ENCODE results near the gene PACRG. TPM values are rescaled to one million over a fixed set of nuclear protein-coding genes. Genes with fewer than 3 reads are reported as not detected.

PACRG gene
- total RNA-seq, 3 donors from 2014 or later = 0.64 to 6.4 (median 4.6) TPM

DNA sequence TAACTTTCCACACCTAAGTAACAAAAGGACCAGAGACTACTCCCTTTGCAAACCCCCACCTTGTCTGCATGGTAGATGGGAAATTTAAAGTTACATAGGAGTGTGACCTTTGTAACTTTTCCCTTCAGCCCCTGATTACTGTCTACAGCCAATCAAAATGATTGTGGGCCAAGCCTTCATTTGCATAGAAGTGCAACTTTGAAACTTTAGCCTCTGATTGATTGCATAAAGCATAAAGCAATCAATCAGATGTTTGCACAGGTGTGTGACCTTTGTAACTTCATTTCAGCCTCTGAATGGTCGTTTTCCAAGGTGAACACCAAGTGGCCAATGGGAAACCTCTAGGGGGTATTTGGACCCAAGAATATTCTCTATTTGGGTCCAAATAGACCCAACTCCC lies 46.3 kb upstream of the PACRG start:
- Histone ChIP-seq H3K4me1 (no peaks in the 10 kb centered on the region), H3K27me3 (no peaks in the 10 kb centered on the region), H3K36me3 (no peaks in the 10 kb centered on the region), H3K27ac (no peak overlapping the region), H3K4me3 (no peak overlapping the region), H3K9me3 (no peaks in the 10 kb centered on the region)
- no peak for TF ChIP-seq POLR2AphosphoS5 (IDR thresholded peaks at IDR 0.05)
- TF ChIP-seq, protein P1, sequence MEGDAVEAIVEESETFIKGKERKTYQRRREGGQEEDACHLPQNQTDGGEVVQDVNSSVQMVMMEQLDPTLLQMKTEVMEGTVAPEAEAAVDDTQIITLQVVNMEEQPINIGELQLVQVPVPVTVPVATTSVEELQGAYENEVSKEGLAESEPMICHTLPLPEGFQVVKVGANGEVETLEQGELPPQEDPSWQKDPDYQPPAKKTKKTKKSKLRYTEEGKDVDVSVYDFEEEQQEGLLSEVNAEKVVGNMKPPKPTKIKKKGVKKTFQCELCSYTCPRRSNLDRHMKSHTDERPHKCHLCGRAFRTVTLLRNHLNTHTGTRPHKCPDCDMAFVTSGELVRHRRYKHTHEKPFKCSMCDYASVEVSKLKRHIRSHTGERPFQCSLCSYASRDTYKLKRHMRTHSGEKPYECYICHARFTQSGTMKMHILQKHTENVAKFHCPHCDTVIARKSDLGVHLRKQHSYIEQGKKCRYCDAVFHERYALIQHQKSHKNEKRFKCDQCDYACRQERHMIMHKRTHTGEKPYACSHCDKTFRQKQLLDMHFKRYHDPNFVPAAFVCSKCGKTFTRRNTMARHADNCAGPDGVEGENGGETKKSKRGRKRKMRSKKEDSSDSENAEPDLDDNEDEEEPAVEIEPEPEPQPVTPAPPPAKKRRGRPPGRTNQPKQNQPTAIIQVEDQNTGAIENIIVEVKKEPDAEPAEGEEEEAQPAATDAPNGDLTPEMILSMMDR (IDR thresholded peaks at IDR 0.05) = no peak
- no peak for TF ChIP-seq POLR2A (IDR thresholded peaks at IDR 0.05)
- intact Hi-C loops (cut with DNase I; ENCODE audit: low total_unique reads) = no loop called here
- no peak for DNase-seq (ENCODE audit: low spot score in 2 of 2)

DNA sequence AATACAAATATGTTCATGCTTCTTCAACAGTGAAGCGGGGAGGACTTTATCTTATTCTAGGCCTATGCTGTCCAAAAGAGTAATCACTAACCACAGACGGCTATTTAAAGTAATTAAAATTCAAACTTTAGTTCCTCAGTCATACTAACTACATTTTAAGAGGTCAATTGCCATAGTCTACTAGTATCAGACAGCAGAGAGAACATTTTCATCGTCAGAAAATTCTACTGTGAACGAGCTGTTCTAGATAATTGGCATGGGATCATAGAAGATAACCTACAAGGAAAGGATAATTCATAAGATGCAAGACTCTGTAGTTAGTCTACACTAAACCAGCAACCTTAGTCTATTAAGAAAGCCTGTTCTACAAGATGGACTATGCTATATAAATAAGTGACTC lies 44.6 kb upstream of the PACRG start:
- Histone ChIP-seq H3K36me3 (no peaks in the 10 kb centered on the region), H3K4me3 (no peak overlapping the region), H3K27me3 (no peaks in the 10 kb centered on the region), H3K9me3 (no peaks in the 10 kb centered on the region), H3K4me1 (no peaks in the 10 kb centered on the region), H3K27ac (no peak overlapping the region)
- intact Hi-C loops (cut with DNase I; ENCODE audit: low total_unique reads) = no loop called here
- no peak for DNase-seq (ENCODE audit: low spot score in 2 of 2)
- no peak for TF ChIP-seq POLR2A (IDR thresholded peaks at IDR 0.05)
- TF ChIP-seq, protein P1 (IDR thresholded peaks at IDR 0.05) = no peak
- TF ChIP-seq POLR2AphosphoS5 (IDR thresholded peaks at IDR 0.05) = no peak

DNA sequence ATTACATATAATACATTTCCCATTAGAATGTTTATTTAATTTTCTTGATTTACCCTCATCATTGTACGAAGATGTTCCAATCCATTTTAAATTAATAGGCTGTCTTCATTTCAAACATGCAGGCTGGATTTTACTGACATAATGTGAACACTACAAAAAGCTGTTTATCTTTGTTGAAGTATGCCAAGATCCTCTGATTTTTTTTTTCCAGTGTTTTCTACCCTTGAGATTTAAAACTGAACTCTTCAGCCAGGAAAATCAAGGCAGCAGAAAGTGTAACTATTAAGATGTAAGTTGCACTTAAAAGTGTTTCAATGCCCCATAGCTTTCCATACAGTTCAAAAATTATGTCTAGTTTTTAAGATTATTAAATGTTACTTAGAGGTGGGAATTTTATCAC lies 43.7 kb upstream of the PACRG start:
- H3K27ac ChIP-seq = no peak overlapping the region
- intact Hi-C loops (cut with DNase I; ENCODE audit: low total_unique reads) = no loop called here
- no peaks in the 10 kb centered on the region for H3K9me3 ChIP-seq
- no peak for TF ChIP-seq POLR2AphosphoS5 (IDR thresholded peaks at IDR 0.05)
- TF ChIP-seq, protein P1 (IDR thresholded peaks at IDR 0.05) = no peak
- TF ChIP-seq POLR2A (IDR thresholded peaks at IDR 0.05) = no peak
- H3K4me3 ChIP-seq = no peak overlapping the region
- no peaks in the 10 kb centered on the region for H3K4me1 ChIP-seq
- H3K27me3 ChIP-seq = no peaks in the 10 kb centered on the region
- H3K36me3 ChIP-seq = no peaks in the 10 kb centered on the region
- no peak for DNase-seq (ENCODE audit: low spot score in 2 of 2)

- intact Hi-C loops (cut with DNase I; ENCODE audit: low total_unique reads) = no loop called here
Measured at GRCh38 chr6:162684961-162685360, 42.8 kb upstream of the PACRG start.

DNA sequence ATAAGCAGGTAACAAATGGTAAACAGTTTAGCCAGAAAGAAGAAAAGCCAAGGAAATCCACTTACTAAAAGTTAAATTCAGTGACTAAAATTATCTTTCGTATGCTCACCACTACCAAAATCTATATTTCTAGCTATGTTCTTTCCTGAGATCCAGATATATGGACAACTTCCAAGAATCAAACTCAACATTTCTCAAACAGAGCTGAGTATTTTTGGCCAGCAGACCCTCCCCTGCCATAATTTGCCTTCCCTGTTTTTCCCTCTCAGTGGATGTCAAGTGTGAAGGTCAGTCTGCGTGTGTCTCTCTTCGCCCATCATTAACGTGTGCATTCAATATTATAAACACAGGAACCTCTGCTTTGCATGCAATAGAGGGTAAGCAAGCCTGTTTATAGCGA lies 42.2 kb upstream of the PACRG start:
- intact Hi-C loops (cut with DNase I; ENCODE audit: low total_unique reads) = no loop called here
- H3K27ac ChIP-seq = no peak overlapping the region
- no peak overlapping the region for H3K4me3 ChIP-seq
- H3K9me3 ChIP-seq = no peaks in the 10 kb centered on the region
- H3K27me3 ChIP-seq = no peaks in the 10 kb centered on the region
- H3K36me3 ChIP-seq = no peaks in the 10 kb centered on the region
- no peak for DNase-seq (ENCODE audit: low spot score in 2 of 2)
- no peak for TF ChIP-seq POLR2AphosphoS5 (IDR thresholded peaks at IDR 0.05)
- TF ChIP-seq, protein P1 (IDR thresholded peaks at IDR 0.05) = no peak
- no peaks in the 10 kb centered on the region for H3K4me1 ChIP-seq

More at GRCh38 chr6:162684961-162685360, 42.8 kb upstream of the PACRG start:
- H3K27ac ChIP-seq = no peak overlapping the region
- no peaks in the 10 kb centered on the region for H3K4me1 ChIP-seq
- H3K36me3 ChIP-seq = no peaks in the 10 kb centered on the region
- no peak for DNase-seq (ENCODE audit: low spot score in 2 of 2)
- H3K4me3 ChIP-seq = no peak overlapping the region
- TF ChIP-seq POLR2A (IDR thresholded peaks at IDR 0.05) = no peak
- no peak for TF ChIP-seq POLR2AphosphoS5 (IDR thresholded peaks at IDR 0.05)
- TF ChIP-seq, protein P1 (IDR thresholded peaks at IDR 0.05) = no peak
- H3K27me3 ChIP-seq = no peaks in the 10 kb centered on the region
- H3K9me3 ChIP-seq = no peaks in the 10 kb centered on the region
